ENCODE results near the gene KIAA0232. TPM values are rescaled to one million over a fixed set of nuclear protein-coding genes. Genes with fewer than 3 reads are reported as not detected.

Gene KIAA0232
- total RNA-seq, 1 donor from 2014 or later = 46.7 TPM

DNA sequence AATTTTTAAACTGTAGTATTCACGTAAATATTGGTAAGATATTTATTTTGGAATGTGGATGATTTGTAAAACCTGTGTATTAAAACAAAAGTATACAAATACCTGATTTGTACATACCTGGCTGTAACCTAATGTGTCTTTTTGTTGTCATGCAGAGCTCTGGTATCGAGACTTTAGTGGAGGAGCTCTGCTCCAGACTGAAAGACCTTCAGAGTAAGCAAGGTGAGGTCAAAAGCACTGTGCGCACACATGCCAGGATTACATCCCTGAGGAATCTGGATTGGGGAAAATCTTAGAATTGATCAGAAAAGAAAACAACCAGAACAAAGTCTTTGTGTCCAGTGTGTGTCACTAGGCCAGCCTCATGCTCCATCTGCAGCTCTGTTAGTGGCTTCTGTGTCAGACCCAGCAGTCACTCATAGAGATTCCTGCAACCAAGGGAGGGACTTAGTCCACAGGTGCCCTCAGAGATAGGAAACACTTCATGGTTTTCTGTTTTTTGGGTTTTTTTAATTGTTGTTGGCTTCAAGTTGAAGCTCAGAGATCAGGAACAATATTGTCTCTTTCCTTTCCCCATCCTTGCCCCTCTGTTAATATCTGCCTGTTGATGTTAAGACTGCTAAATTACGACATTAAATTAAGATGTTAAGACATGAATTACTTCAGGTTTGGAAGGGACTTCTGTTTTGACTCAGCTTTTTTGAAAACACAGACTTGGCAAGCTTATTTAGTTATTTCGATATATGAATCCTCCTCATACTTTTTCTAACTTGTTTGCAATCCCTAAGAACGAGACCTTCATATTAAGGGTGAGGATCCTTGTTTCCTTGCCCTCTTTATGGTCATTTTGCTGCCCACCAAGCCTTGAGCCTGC lies 74.7 kb downstream of the KIAA0232 start:
- intact Hi-C loops (cut with DNase I) = no loop called here
- DNase-seq (ENCODE audit: low spot score) = no peak
- peak; percentile 43 for ATAC-seq

DNA sequence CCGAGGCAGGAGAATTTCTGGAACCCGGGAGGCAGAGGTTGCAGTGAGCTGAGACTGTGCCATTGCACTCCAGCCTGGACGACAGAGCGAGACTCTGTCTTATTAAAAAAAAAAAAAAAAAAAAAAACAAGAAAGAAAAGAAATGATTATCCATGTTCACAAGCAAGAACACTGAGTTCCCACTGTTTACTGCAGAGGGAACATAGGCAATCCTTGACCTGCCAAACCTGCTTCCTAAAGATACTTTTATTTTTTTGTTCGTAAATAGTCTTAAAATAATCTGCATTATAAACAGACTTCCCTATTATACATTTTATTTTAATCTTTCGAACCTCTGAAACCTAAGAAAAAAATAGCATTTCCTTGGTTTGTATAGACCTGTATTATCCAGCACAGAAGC lies 76.5 kb downstream of the KIAA0232 start:
- intact Hi-C loops (cut with DNase I) = no loop called here
- DNase-seq (ENCODE audit: low spot score) (no peak), ATAC-seq (no peak)

DNA sequence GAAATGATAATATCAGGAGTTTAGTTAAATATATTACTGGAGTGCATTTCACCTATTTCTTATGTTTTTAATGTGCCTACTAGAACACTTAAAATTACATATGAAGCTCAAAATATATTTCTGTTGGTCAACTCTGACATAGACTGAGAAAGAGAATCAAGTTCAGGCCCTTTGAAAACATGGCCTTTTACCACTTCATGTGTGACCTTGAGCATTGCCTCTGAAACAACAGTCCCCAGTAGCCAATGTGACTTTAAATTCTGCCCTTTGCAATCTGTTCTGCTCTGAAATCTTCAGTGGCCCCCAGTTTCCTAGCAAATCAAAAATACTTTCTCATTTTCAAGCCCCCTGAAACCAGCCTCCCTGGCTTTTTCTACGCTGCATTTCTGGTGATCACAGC lies 77.0 kb downstream of the KIAA0232 start:
- intact Hi-C loops (cut with DNase I) = no loop called here
- no peak for ATAC-seq

DNA sequence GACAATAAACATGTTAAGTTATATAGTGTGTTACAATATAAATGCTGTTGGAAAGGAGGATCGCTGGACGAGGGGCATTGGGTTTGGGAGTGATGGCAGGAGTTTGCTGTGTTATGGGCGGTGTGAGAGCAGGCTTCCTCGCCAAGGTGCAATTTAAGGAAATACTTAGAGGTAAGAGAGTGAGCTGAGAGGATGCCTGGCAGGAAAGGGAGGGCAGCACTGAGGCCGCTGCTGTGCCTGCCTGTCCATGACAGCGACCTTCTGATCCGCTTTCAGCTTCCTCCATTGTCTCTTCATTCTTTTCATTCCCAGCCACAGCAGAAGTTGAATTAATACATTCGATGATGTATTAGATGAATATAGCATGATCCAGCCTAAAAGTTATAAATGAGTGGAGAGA lies 85.9 kb downstream of the KIAA0232 start:
- ATAC-seq = no peak
- DNase-seq (ENCODE audit: low spot score) = no peak
- intact Hi-C loops (cut with DNase I) = no loop called here

More for the DNA sequence above, 77.0 kb downstream of the KIAA0232 start:
- no peak for DNase-seq (ENCODE audit: low spot score)

DNA sequence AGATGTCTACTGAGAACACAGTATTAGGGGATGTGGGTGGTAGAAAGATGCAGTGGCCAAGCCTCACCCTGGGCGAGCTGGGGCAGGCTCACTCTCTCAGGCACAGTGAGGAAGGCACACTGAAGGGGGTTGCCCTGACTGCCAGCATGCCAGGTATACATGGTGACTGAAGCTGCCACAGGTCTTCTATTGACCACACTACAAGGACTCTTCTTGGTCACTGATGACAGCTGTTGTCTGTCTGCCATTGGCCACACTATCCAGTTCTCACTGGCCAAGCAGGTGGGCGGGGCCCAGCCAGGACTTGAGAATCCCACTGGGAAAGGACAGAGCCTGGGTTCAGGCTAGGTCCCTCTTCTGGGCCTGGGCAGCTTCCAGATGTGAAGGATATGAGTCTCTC lies 87.4 kb downstream of the KIAA0232 start:
- no peak for DNase-seq (ENCODE audit: low spot score)
- intact Hi-C loops (cut with DNase I) = loop anchor here (5.0 kb wide), 2 partner anchors 88 to 148 kb away; partner anchors contain the start of gene KIAA0232
- ATAC-seq = peak; percentile 45

DNA sequence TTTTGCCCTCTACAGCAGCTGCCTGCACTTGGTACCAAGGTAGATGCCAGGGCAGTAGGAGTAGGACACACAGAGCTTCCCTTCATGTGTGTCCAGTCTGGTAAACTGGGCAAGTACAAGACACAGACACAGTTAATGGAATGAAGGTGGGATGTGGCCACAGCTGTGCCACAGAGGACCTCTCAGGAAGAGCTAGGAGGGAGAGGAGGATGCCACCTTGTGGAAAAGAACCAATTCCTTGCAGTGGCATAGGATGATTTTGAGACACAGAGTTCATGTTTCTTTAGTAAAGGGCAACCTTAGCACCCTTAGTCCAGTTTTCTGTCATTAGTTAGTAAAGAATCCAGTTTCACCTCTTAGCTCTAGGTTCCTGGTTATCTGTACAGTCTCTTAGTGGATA lies 90.8 kb downstream of the KIAA0232 start:
- no peak for DNase-seq (ENCODE audit: low spot score)
- intact Hi-C loops (cut with DNase I) = loop anchor here (5.0 kb wide), 2 partner anchors 91 to 151 kb away; partner anchors contain the start of gene KIAA0232
- ATAC-seq = no peak

DNA sequence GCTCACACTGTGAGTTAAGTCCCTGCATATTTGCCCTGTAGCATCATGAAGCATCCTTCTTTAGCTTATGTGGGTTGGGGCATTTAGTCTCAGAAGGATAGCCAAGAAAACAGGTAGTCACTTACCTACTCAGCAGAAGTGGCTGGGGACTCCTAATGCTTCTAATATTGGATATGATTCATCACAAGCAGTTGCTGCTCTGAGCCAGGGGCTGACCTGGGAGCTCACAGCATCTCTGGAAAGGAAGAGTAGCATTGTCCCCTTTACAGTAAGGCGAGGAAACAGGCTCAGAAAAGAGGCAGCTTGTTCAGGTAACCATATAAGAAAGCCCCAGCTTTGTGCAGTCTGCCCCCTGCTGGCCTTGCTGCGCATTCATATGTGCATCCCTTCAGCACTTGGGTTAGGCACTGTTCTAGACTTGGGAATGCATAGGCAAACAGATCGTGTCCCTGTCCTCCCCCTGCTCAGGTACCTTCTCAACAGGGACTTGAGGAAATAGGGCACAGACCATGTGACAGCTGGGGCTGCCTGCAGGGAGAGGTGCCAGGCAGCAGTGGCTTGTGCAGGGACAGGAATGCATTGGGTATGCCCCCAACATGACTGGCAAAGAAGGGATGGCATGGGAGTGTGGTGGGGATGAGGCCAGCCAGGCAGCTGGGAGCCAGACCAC lies 91.4 kb downstream of the KIAA0232 start:
- intact Hi-C loops (cut with DNase I) = loop anchor here (5.0 kb wide), 2 partner anchors 92 to 152 kb away; partner anchors contain the start of gene KIAA0232
- DNase-seq (ENCODE audit: low spot score) (peak; percentile 85), ATAC-seq (peak; percentile 83)

DNA sequence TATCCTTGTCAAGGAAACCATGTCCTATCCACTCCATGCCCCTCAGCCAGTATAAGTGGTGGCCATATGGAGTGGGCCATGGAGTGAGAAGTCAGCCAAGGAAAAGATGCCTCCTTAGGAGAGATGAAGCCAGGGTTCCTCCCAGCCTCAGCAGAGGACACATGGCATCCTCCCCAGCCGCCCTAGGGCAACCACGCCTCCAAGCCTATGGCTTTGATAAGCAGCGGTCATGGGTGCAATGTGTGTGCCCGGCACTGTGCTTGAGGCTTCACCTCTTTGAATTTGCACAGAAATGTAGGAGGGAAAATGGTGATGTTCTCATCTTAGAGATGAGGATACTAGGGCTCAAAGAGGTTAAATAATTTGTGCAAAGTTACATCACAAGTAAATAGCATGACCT lies 92.5 kb downstream of the KIAA0232 start:
- intact Hi-C loops (cut with DNase I) = loop anchor here (5.0 kb wide), 2 partner anchors 93 to 153 kb away; partner anchors contain the start of gene KIAA0232
- DNase-seq (ENCODE audit: low spot score) (no peak), ATAC-seq (no peak)

DNA sequence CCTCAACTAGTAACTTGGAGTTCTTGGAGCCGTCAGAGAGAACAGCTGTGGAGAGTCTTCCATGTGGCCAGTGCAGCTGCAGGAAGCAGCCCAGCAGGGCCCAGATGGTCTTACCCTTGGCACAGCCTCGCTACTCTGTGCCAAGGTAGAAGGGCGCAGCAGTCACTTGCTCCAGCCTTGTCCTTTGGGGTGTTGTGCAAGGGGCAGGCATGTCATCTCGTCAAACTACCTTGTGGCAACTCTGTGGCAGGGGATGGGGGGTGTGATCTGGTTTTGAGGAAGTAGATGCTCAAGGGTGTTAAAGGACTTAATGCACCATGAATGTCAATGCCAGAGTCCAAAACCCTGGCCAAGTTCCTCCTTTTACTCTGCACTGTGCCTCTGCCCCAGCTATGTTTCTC lies 92.9 kb downstream of the KIAA0232 start:
- DNase-seq (ENCODE audit: low spot score) = no peak
- intact Hi-C loops (cut with DNase I) = no loop called here
- ATAC-seq = peak; percentile 48

DNA sequence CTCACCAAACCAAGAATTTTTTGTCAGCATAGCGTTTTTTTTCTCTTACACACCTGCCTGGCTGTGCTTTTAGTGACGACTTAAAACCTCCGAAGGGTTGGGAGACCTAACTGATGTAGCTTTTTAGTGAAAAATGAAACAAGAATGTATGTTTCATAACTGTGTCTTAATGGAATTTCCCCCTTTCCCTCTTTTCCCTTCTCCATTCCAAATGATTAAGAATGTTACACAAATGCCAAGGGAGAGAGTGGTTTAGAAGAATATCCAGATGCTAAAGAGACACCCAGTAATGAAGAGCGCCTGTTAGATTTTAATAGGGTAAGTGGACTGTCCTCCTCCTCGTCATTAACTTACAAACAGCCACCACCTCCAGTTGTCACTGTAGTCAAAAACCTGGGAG lies 93.9 kb downstream of the KIAA0232 start:
- intact Hi-C loops (cut with DNase I) = no loop called here
- no peak for ATAC-seq

DNA sequence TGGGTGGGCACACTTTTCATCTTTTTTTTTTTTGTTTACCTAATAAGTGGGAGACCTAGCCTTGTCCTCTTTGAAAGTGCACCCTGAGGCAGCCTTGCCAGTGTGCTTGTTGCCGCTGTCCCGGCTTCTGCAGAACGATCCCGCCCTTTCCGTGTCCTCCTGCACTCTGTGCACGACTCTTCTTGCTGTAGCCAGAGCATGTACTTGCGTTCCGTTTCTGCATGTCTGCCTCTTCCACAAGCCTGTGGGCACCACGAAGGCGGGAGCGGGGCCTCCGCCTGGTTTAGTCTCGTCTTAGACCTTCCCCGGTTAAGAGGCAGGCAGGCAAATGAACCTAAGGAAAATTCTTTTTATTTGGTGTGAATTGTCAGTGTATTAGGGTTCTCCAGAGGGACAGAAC lies 94.5 kb downstream of the KIAA0232 start:
- intact Hi-C loops (cut with DNase I) = no loop called here
- no peak for DNase-seq (ENCODE audit: low spot score)
- ATAC-seq = no peak

More for the DNA sequence above, 93.9 kb downstream of the KIAA0232 start:
- no peak for DNase-seq (ENCODE audit: low spot score)

DNA sequence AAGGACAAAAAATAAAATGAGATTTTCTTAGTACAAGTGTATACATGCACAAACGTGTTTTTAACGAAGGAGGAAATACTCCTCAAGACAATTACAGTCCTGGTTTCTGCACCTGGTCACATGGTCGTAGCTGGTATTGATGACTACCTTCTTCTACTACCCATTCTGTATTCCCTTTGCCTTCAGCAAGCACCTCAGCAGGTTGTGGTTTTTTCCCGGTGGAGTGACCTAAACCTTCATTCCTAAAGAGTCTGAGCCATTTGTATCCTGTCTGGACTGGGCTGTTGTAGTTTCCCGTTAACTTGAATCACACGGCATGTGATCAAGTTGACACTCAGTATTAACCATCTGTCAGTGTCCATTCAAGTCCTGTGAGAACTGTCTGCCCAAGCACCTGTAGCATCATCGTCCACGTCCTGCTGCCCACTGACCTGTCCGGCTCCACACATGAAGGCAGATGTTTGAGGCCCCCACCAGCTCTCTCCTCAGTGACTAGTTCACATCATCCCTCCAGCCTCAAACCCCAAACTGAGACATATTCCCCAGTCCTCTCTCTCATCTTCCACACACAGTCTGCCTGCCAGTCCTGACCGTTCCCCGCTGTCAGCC lies 96.0 kb downstream of the KIAA0232 start:
- ATAC-seq = no peak
- DNase-seq (ENCODE audit: low spot score) = no peak
- intact Hi-C loops (cut with DNase I) = no loop called here

DNA sequence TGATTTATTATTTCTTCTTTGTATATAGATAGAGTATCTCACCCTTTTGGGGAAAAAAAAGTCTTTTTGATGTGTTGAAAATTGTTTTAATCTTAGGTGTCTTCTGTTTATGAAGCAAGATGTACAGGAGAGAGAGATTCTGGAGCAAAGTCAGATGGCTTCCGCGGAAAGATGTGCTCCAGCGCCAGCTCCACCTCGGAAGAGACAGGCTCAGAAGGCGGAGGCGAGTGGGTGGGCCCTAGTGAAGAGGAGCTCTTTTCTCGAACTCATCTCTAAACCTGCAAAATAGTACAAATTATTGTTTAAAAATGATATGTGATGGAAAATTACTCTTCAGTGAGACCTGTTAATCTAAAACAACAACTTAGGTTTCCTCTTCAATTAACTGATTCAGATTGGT lies 98.2 kb downstream of the KIAA0232 start:
- DNase-seq (ENCODE audit: low spot score) = no peak
- ATAC-seq = no peak

DNA sequence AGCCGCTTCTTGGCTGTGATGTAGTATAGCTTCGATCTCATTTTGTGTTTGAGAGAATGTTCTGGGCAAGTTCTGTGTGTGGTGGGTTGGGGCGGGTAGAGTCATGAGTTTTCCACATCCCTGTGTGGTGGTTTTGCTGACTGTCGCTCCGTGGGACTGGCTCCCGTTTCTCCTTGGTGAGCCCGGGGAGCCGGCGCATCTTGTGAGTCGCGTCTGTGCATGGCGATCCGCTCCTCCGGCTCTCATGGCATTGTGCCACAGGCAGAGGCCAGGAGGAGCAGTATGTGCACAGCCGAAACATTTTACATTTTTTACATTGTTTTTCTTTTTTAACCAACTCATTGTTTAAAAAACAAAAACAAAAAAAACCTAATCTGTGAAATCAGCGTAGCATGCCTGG lies 99.4 kb downstream of the KIAA0232 start:
- ATAC-seq (no peak), DNase-seq (ENCODE audit: low spot score) (no peak)
- intact Hi-C loops (cut with DNase I) = no loop called here

More for the DNA sequence above, 98.2 kb downstream of the KIAA0232 start:
- intact Hi-C loops (cut with DNase I) = no loop called here

DNA sequence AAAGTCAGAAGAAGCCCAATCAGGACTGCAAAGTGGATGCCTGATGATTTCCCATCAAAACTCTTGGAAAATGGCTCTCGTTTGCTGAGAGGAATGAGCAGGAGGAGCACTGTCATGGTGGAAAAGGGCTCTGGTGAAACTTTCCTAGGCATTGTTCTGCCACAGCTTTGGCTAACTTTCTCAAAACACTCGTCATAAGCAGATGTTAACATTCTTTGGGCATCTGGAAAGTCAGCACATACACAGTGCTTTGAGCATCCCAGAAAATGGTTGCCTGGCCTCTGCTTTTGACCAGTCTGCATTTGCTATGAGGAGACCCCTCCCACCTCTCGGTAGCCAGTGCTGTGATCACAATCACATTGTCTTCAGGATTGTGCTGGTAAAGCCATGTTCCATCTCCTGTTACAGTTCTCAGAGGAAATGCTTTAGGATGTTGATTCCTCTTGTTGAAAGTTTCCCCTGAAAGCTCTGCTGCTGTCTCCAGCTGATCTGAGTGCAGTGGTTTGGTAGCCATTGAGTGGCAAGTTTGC lies 101.9 kb downstream of the KIAA0232 start:
- DNase-seq (ENCODE audit: low spot score) (no peak), ATAC-seq (no peak)
- intact Hi-C loops (cut with DNase I) = no loop called here

DNA sequence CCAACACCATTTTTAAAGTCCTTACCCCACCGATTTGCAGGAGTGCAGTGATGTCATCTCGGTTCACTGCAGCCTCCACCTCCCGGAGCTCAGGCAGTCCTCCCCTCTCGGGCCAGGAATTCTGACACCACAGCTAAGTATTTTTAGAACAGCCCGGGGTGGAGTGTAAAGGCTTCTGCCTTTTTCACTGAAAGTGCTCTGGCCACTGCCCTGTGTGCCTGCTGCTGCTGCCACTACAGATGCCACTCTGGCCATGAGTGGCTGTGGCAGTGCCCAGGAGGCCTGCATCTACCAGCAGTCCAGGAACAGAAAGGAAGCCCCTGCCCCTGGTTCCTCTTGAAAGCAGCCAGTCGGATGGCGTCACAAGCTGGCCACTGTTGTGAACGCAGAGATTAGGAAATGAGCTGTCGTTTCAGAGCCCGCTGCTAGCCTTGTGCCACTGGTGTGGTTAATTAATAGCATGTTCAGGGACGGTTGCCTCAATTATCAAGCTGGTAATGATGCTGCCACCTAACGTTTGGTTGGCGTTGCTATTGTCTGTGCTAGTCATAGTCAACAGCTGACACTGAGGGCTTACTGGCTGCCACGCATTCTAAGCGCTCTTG lies 103.5 kb downstream of the KIAA0232 start:
- intact Hi-C loops (cut with DNase I) = no loop called here
- ATAC-seq (peak; percentile 56), DNase-seq (ENCODE audit: low spot score) (no peak)

DNA sequence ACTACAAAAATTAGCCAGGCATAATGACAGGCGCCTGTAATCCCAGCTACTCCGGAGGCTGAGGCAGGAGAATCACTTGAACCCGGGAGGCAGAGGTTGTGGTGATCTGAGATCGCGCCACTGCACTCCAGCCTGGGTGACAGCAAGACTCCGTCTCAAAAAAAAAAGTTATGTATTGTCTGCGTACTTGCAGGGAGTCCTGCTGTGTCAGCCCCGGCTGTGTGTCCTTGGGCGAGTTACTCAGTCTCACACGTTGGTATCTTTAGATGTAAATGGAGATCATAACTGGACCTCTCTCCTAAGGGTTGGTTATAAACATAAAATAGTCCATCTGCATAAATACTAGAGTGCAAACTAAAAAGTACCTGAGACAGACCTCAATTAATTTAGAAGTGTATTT lies 104.4 kb downstream of the KIAA0232 start:
- intact Hi-C loops (cut with DNase I) = no loop called here
- DNase-seq (ENCODE audit: low spot score) (no peak), ATAC-seq (no peak)

DNA sequence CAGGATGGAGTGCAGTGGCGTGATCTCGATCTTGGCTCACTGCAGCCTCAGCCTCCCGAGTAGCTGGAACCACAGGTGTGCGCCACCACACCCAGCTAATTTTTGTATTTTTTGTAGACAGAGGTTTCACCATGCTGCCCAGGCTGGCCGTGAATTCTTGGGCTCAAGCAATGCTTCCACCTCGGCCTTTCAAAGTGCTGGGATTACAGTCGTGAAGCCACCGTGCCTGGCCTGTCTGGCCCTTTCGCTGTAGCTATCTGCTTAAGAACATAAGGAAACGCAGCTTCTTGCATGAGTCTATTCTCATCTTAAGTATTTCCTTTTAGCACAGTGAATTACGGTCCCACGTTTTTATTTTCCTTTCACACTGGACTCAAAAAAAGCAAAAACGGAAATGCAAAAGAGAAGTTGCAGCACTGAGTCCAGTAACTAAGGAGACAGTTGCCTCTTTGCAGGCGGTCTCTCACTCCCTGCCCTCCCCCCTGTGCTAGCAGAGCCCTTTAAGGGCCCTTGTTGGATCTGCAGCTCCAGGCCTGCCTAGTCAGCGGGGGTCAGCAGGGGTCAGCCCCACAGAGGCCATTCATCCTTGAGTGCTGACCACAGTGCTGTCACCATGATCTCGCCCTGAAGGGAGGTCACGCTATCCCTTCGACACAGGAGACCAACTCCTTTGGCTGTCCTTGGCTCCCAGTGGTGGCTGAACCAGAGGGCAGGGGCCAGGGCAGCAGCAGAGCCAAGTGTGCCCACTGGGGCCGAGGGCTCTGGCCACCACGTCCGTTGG lies 105.3 kb downstream of the KIAA0232 start:
- DNase-seq (ENCODE audit: low spot score) (no peak), ATAC-seq (peak; percentile 47)
- intact Hi-C loops (cut with DNase I) = no loop called here

Data from sciatic nerve (tissue), 2 donors.